WERI-Rb-1 (cell line): ENCODE measurements around the gene C3orf49.

Experiments
- DNase-seq: peaks from one replicate; pipeline ENCODE4 v3.0.0-alpha.2; 2020
- H3K27ac ChIP-seq: fragments of 250-450 bp; sonication (Bioruptor Pico); 2 replicates; pipeline ENCODE4 v1.5.1; 2020; ENCODE audit warnings: mild to moderate bottlenecking, moderate library complexity
- H3K27me3 ChIP-seq: fragments of 250-450 bp; sonication (Bioruptor Pico); 2 replicates; pipeline ENCODE4 v1.5.1; 2021; ENCODE audit warnings: mild to moderate bottlenecking, low read depth, moderate library complexity; ENCODE audit not compliant: insufficient read depth, severe bottlenecking
- H3K36me3 ChIP-seq: fragments of 250-450 bp; sonication (Bioruptor Pico); 2 replicates; pipeline ENCODE4 v1.5.1; 2020; ENCODE audit warnings: mild to moderate bottlenecking, moderate library complexity
- H3K4me3 ChIP-seq: 2 replicates; pipeline ENCODE4 v1.5.1; 2011; ENCODE audit warnings: low read depth, mild to moderate bottlenecking, control low read depth, low read length
- H3K9me3 ChIP-seq: fragments of 250-450 bp; sonication (Bioruptor Pico); 2 replicates; pipeline ENCODE4 v1.5.1; 2021; ENCODE audit warnings: mild to moderate bottlenecking, moderate library complexity; ENCODE audit not compliant: severe bottlenecking
- TF ChIP-seq, protein P1 (sequence below): IDR thresholded peaks from 2 replicates; pipeline ENCODE4 v1.5.1; 2011; ENCODE audit warnings: low read depth, mild to moderate bottlenecking, control low read depth, inconsistent platforms, low read length

C3orf49 gene

DNA sequence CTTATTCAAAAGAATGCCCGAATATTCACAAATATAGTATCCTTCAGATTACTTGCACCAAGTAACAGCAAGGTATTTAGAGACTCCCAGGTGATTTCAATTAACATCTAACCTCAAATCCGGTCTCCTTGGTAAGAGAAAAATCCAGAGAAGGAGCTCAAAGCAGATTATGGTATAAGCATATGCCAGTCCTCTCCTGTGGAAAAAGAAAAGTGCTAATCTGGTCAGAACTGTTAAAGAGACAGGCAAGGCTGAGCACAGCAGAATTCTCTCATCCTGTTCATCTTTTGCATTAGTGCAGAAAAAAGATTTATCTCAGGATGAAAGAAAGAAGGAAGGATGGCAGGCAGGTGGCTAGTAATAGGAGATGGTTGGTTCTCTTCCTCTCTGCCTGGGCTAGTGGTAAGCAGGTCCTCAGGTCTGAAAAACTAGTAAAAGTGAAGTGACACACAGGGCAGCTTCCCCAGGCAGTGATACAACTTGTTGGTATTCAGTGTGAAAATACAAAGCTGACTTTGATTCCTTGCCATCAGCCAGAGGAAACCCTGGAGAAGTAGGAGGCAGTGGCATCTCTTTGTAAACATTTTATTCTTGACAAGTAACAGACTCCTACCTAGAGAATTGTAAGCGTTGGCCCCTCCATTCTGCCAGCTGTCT lies 58.8 kb downstream of the C3orf49 start:
- Histone ChIP-seq H3K27me3 (no peaks in the 10 kb centered on the region), H3K4me3 (no peak overlapping the region), H3K36me3 (no peaks in the 10 kb centered on the region; the same call in 1 of the 2 replicates), H3K27ac (peak overlapping the region; percentile 48), H3K9me3 (no peaks in the 10 kb centered on the region)
- TF ChIP-seq, protein P1, sequence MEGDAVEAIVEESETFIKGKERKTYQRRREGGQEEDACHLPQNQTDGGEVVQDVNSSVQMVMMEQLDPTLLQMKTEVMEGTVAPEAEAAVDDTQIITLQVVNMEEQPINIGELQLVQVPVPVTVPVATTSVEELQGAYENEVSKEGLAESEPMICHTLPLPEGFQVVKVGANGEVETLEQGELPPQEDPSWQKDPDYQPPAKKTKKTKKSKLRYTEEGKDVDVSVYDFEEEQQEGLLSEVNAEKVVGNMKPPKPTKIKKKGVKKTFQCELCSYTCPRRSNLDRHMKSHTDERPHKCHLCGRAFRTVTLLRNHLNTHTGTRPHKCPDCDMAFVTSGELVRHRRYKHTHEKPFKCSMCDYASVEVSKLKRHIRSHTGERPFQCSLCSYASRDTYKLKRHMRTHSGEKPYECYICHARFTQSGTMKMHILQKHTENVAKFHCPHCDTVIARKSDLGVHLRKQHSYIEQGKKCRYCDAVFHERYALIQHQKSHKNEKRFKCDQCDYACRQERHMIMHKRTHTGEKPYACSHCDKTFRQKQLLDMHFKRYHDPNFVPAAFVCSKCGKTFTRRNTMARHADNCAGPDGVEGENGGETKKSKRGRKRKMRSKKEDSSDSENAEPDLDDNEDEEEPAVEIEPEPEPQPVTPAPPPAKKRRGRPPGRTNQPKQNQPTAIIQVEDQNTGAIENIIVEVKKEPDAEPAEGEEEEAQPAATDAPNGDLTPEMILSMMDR, result no peak
- DNase-seq, result no peak

DNA sequence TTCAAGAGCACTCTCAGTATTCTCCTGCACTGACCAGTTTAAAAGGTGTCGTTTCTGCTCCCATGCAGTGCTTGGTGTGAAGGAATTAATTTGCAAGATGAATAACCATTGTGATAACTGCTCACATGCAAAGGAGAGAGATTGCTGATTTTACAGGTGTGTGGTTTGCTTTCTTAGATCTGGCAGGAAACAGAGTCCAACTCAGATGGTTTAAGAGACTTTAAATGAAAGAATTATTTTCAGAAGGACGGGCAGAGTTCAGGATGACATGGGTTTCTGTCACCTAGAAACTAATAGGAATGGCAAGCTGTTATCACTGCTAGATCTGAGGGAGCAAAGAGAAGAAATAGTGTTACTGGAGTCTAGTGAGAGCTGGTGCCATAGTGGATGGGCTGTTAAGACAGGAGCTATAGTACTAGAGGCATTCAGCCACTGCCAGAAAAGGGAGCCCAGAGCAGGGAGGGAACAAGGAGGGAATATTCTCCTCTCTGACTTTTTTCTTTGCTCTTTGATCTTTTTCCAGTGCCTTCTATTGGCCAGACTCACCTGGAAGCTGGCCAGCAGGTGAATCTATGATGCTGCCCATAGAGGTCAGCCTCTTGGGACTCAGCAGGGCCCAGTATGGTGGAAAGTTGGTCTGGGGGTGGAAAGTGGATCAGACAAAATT lies 59.4 kb downstream of the C3orf49 start:
- H3K4me3 ChIP-seq, result no peak overlapping the region
- no peak for DNase-seq
- H3K9me3 ChIP-seq, result no peaks in the 10 kb centered on the region
- no peaks in the 10 kb centered on the region for H3K27me3 ChIP-seq
- TF ChIP-seq, protein P1, result no peak
- H3K36me3 ChIP-seq, result no peaks in the 10 kb centered on the region; the same call in 1 of the 2 replicates
- peak overlapping the region; percentile 41 for H3K27ac ChIP-seq

DNA sequence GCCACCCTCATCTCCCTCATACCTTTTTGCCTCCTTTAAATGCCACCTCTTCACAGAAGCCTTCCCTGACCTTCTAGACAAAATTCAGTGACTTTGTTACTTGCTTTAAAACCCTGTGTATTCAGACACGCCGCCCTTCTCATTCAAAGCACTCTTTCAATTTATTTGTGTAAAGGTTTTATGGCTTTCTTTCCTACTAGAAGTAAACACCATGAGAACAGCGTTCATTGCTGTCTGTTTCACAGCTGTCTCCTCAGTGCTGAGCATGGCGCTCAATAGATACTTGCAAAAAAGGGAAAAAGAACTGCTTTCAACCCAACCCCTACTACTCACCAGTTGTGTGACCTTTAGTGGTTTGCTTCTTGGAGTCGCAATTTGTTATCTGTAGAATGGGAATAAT lies 61.6 kb downstream of the C3orf49 start:
- DNase-seq, result no peak
- no peak overlapping the region for H3K27ac ChIP-seq
- TF ChIP-seq, protein P1, result no peak
- no peaks in the 10 kb centered on the region for H3K9me3 ChIP-seq
- H3K36me3 ChIP-seq, result no peaks in the 10 kb centered on the region; the same call in 1 of the 2 replicates
- no peak overlapping the region for H3K4me3 ChIP-seq
- H3K27me3 ChIP-seq, result no peaks in the 10 kb centered on the region

DNA sequence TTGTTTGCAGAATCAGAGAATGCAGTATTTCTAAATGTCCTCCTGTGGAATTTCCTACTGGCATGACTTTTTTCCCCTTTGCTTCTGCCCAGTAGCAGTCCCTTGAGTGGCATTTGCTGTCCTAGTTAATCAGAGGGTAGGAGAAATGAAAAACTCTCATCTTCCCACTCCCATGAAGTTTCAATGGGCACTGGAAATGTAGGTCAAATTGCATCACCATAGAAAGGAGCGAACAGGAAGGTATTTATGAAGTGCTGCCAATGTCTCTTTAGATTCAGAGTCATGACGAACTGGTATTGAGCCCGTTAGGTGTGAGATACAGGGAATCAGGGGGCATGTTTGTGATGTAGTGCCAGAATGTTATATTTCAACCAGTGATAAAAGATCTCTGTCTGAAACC lies 67.8 kb downstream of the C3orf49 start:
- no peak overlapping the region for H3K27ac ChIP-seq
- no peak for DNase-seq
- TF ChIP-seq, protein P1, result no peak
- H3K36me3 ChIP-seq, result peaks cover 3% of the 10 kb centered on the region
- no peaks in the 10 kb centered on the region for H3K9me3 ChIP-seq
- no peak overlapping the region for H3K4me3 ChIP-seq
- H3K27me3 ChIP-seq, result no peaks in the 10 kb centered on the region

DNA sequence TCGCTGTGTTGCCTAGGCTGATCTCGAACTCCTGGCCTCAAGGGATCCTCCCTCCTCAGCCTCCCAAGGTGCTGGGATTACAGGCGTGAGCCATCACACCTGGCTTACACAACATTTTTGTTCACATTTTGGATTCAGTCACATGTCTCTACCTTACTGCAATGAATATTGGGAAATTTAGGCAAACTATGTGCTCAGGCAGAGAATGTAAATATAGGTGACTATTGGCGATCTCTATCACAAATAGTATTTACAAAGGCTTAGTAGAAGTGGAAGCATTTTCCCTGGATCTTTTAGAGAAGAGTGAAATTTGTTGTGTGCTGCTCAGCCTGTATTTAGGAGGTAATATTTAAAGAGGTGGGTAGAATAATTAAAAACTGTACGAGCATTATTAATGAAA lies 72.4 kb downstream of the C3orf49 start:
- Histone ChIP-seq H3K36me3 (peaks cover 3% of the 10 kb centered on the region), H3K4me3 (no peak overlapping the region), H3K9me3 (no peaks in the 10 kb centered on the region), H3K27me3 (no peaks in the 10 kb centered on the region), H3K27ac (no peak overlapping the region)
- no peak for DNase-seq
- TF ChIP-seq, protein P1, result no peak
